HepG2 (cell line): ENCODE measurements around the gene HDHD3. TPM values are rescaled to one million over a fixed set of nuclear protein-coding genes. Genes with fewer than 3 reads are reported as not detected.

Experiments
- AHR ChIP-seq: IDR thresholded peaks from 2 replicates; pipeline ENCODE4 v1.6.1; 2018; ENCODE audit warnings: missing genetic modification reagents, missing compliant biosample characterization
- ARID2 ChIP-seq: sonication (generic); formaldehyde crosslinking; IDR thresholded peaks from 2 replicates; pipeline ENCODE4 v1.8.1; 2022; ENCODE audit warnings: mild to moderate bottlenecking, missing genetic modification reagents, borderline replicate concordance
- CBX5 ChIP-seq: sonication (generic); formaldehyde crosslinking; IDR thresholded peaks from 2 replicates; pipeline ENCODE4 v1.4.0; 2020; ENCODE audit warnings: missing genetic modification reagents, borderline replicate concordance
- CC2D1A ChIP-seq: sonication (generic); formaldehyde crosslinking; IDR thresholded peaks from 2 replicates; pipeline ENCODE4 v1.8.1; 2023; ENCODE audit warnings: mild to moderate bottlenecking, missing genetic modification reagents
- ETV5 ChIP-seq: IDR thresholded peaks from 2 replicates; pipeline ENCODE4 v1.6.1; 2018; ENCODE audit warnings: missing biosample characterization, missing genetic modification reagents, inconsistent platforms, borderline replicate concordance
- GLI4 ChIP-seq: sonication (generic); formaldehyde crosslinking; IDR thresholded peaks from 2 replicates; pipeline ENCODE4 v1.5.1; 2020; ENCODE audit warnings: missing genetic modification reagents, mild to moderate bottlenecking, moderate library complexity, borderline replicate concordance
- HOXD1 ChIP-seq: sonication (generic); formaldehyde crosslinking; IDR thresholded peaks from 2 replicates; pipeline ENCODE4 v1.5.0; 2020; ENCODE audit warnings: missing genetic modification reagents
- MEIS1 ChIP-seq: sonication (generic); formaldehyde crosslinking; IDR thresholded peaks from 2 replicates; pipeline ENCODE4 v1.9.0; 2021; ENCODE audit warnings: mild to moderate bottlenecking, missing genetic modification reagents, moderate library complexity, borderline replicate concordance
- PHF5A ChIP-seq: IDR thresholded peaks from one replicate; pipeline ENCODE4 v1.6.1; 2018; ENCODE audit warnings: low read depth, missing genetic modification reagents; ENCODE audit not compliant: unreplicated experiment
- PPARG ChIP-seq: conservative IDR thresholded peaks from 2 replicates; pipeline ENCODE4 v1.6.1; 2016; ENCODE audit warnings: missing biosample characterization, missing genetic modification reagents
- SP1 ChIP-seq, 2 experiments: fragments of 450-650 bp in 1 of 2; sonication (generic) in 1 of 2; formaldehyde crosslinking in 1 of 2; IDR thresholded peaks; 2 replicates each; pipeline versions ENCODE4 v1.4.0 to v1.6.1; 2016 to 2020; ENCODE audit warnings: missing genetic modification reagents in 1 of 2
- TCF7 ChIP-seq: sonication (generic); IDR thresholded peaks from 2 replicates; pipeline ENCODE4 v1.6.1; 2016; ENCODE audit warnings: antibody characterized with exemption, low read depth
- TGIF2 ChIP-seq: IDR thresholded peaks from 2 replicates; pipeline ENCODE4 v1.6.1; 2016; ENCODE audit warnings: control low read depth, missing compliant biosample characterization
- TSC22D2 ChIP-seq: sonication (generic); formaldehyde crosslinking; IDR thresholded peaks from 2 replicates; pipeline ENCODE4 v1.5.1; 2020; ENCODE audit warnings: missing genetic modification reagents, mild to moderate bottlenecking, borderline replicate concordance
- ZBTB1 ChIP-seq: sonication (generic); formaldehyde crosslinking; IDR thresholded peaks from 2 replicates; pipeline ENCODE4 v1.4.0; 2020; ENCODE audit warnings: missing genetic modification reagents, borderline replicate concordance
- ZBTB8A ChIP-seq: sonication (generic); formaldehyde crosslinking; IDR thresholded peaks from 2 replicates; pipeline ENCODE4 v1.4.0; 2020; ENCODE audit warnings: mild to moderate bottlenecking, low read depth, missing genetic modification reagents, borderline replicate concordance
- ZFP82 ChIP-seq: sonication (generic); formaldehyde crosslinking; IDR thresholded peaks from 2 replicates; pipeline ENCODE4 v1.5.1; 2020; ENCODE audit warnings: mild to moderate bottlenecking, missing genetic modification reagents, borderline replicate concordance
- ZKSCAN5 ChIP-seq: sonication (generic); formaldehyde crosslinking; IDR thresholded peaks from 2 replicates; pipeline ENCODE4 v1.5.1; 2020; ENCODE audit warnings: mild to moderate bottlenecking, missing genetic modification reagents
- ZNF3 ChIP-seq: IDR thresholded peaks from 2 replicates; pipeline ENCODE4 v1.7.0; 2017; ENCODE audit warnings: inconsistent platforms
- ZNF562 ChIP-seq: sonication (generic); formaldehyde crosslinking; IDR thresholded peaks from 2 replicates; pipeline ENCODE4 v1.8.0; 2022; ENCODE audit warnings: missing genetic modification reagents, borderline replicate concordance
- polyA plus RNA-seq, 8 experiments: library from polyadenylated mRNA; depleted of rRNA in 3 of 8; stranded (reverse) in 7 of 8; unstranded in 1 of 8; fragments of >200 nt; fragmentation: Illumina TruSeq in 4 of 8; extraction: Trizol in 4 of 8; gene quantifications; 2 replicates each; pipeline versions ENCODE4 v1.2.1 to v1.2.3, GENCODE V29; 2011 to 2016; ENCODE audit warnings: low read depth in 4 of 8, missing spikeins in 1 of 8, mixed read lengths in 1 of 8; ENCODE audit not compliant: insufficient read depth in 1 of 8
- total RNA-seq, 5 experiments: library from RNA; depleted of rRNA; stranded (reverse); fragments of >200 nt; fragmentation: Illumina TruSeq; extraction: Trizol; gene quantifications; 2 replicates each; pipeline ENCODE4 v1.2.3, GENCODE V29; 2016; ENCODE audit warnings: low read depth in 1 of 5
- TF ChIP-seq, protein P1 (sequence below): sonication (generic); formaldehyde crosslinking; IDR thresholded peaks from 2 replicates; pipeline ENCODE4 v1.8.1; 2022; ENCODE audit warnings: low read depth, mild to moderate bottlenecking, missing genetic modification reagents
- TF ChIP-seq, protein P2 (sequence below): sonication (generic); formaldehyde crosslinking; IDR thresholded peaks from 2 replicates; pipeline ENCODE4 v1.4.0; 2020; ENCODE audit warnings: missing genetic modification reagents
- TF ChIP-seq, protein P3 (sequence below): sonication (generic); formaldehyde crosslinking; IDR thresholded peaks from 2 replicates; pipeline ENCODE4 v1.9.0; 2021; ENCODE audit warnings: missing genetic modification reagents, borderline replicate concordance

HDHD3 gene
- total and polyA plus RNA-seq, 2 of the 13 experiments (the other 11 are each of a cell fraction or from before 2014, with no cell fraction given) = 23.1 to 38.5 TPM

DNA sequence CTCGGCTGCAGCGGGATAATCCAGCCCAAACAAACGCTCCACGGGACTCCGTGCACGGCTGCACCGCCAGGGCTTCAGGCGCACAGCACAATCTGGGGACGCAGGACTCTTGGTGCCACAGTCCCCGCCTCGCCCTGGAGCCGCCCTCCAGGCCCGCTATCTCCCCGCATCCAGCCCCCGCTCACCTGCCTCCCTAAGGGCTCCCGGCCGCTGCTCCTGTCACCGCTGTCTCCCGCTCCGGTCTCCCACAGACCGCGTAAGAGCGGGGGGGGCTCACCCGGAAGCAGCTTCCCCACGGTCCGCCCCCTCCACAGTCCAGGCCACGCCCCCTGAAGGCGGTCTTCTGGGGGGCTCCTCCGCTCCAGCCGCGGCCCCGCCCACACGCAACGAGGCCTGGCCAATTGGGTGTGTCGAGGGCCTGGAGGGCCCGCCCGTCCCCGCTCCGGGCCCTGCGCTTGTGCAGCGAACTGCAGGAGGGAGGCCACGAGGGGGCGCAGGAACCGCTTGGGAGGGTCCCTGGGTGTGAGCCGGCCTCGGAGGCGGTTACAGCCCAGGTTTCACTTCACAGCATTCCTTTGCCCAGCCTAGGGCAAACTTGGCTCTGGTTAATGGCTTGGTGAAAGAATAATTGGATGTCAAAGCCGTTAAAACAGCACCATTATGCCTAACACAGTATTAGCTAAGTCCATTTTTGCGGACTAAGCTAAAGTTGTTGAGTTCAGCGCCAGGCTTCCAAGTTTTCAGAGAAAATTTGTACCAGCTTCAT, 24.4 kb upstream of the HDHD3 start, which contains the start of gene ALAD (continued):
- TF ChIP-seq, protein P1, sequence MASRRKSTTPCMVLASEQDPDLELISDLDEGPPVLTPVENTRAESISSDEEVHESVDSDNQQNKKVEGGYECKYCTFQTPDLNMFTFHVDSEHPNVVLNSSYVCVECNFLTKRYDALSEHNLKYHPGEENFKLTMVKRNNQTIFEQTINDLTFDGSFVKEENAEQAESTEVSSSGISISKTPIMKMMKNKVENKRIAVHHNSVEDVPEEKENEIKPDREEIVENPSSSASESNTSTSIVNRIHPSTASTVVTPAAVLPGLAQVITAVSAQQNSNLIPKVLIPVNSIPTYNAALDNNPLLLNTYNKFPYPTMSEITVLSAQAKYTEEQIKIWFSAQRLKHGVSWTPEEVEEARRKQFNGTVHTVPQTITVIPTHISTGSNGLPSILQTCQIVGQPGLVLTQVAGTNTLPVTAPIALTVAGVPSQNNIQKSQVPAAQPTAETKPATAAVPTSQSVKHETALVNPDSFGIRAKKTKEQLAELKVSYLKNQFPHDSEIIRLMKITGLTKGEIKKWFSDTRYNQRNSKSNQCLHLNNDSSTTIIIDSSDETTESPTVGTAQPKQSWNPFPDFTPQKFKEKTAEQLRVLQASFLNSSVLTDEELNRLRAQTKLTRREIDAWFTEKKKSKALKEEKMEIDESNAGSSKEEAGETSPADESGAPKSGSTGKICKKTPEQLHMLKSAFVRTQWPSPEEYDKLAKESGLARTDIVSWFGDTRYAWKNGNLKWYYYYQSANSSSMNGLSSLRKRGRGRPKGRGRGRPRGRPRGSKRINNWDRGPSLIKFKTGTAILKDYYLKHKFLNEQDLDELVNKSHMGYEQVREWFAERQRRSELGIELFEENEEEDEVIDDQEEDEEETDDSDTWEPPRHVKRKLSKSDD (CRISPR knock-in tag) = no peak
- TF ChIP-seq ZBTB1 (CRISPR knock-in tag) (no peak), TGIF2 (CRISPR knock-in tag) (peak; percentile 74), ZNF3 (CRISPR knock-in tag) (no peak), GLI4 (CRISPR knock-in tag) (no peak), ZNF562 (no peak), HOXD1 (CRISPR knock-in tag) (0 out of 2 replicates have a peak, but pooled peaks have one; percentile 31), PPARG (CRISPR knock-in tag) (peak; percentile 42; the same call in 1 of the 2 replicates), CC2D1A (CRISPR knock-in tag) (no peak), PHF5A (CRISPR knock-in tag) (peak; percentile 76), CBX5 (CRISPR knock-in tag) (peak; percentile 75; the same call in 1 of the 2 replicates), ETV5 (CRISPR knock-in tag) (peak; percentile 85; the same call in 1 of the 2 replicates), ZFP82 (peak; percentile 85; the same call in 1 of the 2 replicates), ZBTB8A (CRISPR knock-in tag) (no peak), AHR (no peak), ARID2 (CRISPR knock-in tag) (peak; percentile 87), SP1 (IDR thresholded peaks at IDR 0.05) (no peak), SP1 (CRISPR knock-in tag; IDR thresholded peaks at IDR 0.05) (peak; percentile 94), TCF7 (no peak), MEIS1 (CRISPR knock-in tag) (no peak), TSC22D2 (no peak; the same call in 1 of the 2 replicates), ZKSCAN5 (no peak)
- TF ChIP-seq, protein P2, sequence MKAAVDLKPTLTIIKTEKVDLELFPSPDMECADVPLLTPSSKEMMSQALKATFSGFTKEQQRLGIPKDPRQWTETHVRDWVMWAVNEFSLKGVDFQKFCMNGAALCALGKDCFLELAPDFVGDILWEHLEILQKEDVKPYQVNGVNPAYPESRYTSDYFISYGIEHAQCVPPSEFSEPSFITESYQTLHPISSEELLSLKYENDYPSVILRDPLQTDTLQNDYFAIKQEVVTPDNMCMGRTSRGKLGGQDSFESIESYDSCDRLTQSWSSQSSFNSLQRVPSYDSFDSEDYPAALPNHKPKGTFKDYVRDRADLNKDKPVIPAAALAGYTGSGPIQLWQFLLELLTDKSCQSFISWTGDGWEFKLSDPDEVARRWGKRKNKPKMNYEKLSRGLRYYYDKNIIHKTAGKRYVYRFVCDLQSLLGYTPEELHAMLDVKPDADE (CRISPR knock-in tag) = no peak
- TF ChIP-seq, protein P3, sequence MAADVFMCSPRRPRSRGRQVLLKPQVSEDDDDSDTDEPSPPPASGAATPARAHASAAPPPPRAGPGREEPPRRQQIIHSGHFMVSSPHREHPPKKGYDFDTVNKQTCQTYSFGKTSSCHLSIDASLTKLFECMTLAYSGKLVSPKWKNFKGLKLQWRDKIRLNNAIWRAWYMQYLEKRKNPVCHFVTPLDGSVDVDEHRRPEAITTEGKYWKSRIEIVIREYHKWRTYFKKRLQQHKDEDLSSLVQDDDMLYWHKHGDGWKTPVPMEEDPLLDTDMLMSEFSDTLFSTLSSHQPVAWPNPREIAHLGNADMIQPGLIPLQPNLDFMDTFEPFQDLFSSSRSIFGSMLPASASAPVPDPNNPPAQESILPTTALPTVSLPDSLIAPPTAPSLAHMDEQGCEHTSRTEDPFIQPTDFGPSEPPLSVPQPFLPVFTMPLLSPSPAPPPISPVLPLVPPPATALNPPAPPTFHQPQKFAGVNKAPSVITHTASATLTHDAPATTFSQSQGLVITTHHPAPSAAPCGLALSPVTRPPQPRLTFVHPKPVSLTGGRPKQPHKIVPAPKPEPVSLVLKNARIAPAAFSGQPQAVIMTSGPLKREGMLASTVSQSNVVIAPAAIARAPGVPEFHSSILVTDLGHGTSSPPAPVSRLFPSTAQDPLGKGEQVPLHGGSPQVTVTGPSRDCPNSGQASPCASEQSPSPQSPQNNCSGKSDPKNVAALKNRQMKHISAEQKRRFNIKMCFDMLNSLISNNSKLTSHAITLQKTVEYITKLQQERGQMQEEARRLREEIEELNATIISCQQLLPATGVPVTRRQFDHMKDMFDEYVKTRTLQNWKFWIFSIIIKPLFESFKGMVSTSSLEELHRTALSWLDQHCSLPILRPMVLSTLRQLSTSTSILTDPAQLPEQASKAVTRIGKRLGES (CRISPR knock-in tag) = peak; percentile 34; the same call in 1 of the 2 replicates
